HL-60/S4 treated with retinoic acid at 250 ng/mL for 4 days and 3 days (cell line): ENCODE results near the gene ECSCR.
"Not testable (repeated sequence)": the region's sequence is repeated elsewhere in the genome, so short reads cannot be mapped to it uniquely, and the experiment has no call there.

ENCODE experiments used
- in situ Hi-C: fragments of 300-500 bp; cut with MboI; formaldehyde crosslinking; loops from 2 replicates; pipeline ENCODE4 v1.7.0; 2022; ENCODE audit warnings: low sequenced_read_pairs

Gene ECSCR

DNA sequence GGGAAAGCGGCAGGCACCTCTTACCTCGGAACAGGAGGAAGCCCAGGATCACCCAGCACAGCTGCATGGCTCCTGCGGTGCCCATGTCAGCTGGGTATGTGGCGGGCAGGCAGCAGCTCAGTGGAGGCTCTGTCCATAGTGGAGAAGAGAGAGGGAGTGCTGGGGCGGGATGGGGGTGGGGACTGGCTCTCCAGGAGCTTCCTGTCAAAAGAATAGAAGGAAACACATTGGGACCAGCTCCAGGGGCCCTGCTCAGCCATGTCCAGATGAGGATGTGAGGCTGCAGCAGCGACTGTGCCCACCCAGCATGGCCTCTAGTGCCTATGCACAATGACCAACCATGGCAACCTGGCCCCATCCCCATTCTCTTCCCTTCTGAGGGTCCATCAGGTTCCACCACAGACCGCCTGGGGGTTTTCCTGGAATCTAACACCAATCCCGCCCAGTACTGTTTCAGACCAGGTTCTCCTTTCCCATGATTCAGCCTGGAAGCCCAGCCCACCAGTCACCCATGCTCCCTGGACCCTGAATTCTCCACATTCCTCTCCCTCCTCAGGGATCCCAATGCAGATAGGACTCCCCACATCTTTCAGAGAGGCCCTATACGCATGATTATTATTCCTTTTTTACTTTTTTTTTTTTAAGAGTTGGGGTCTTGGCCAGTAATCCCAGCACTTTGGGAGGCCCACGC, at the start of gene ECSCR:
TSS of gene ECSCR (minus strand) at position 158 of the 691 bp plus-strand sequence. CDS start at position 85, 73 bp downstream.
- in situ Hi-C loops: no loop called here

DNA sequence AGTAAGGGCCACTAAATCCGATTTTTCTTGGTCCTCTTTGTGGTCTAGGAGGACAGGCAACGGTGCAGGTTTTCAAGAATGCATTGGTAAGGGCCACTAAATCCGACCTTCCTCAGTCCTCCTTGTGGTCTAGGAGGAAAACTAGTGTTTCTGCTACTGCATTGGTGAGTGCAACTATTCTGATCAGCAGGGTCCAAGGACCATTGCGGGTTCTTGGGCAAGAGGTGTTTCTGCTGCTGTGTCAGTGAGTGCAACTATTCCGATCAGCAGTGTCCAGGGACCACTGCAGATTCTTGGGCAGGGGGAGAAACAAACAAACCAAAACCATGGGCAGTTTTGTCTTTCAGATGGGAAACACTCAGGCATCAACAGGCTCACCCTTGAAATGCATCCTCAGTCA, 42.2 kb upstream of the ECSCR start:
- in situ Hi-C loops: not testable (repeated sequence)

DNA sequence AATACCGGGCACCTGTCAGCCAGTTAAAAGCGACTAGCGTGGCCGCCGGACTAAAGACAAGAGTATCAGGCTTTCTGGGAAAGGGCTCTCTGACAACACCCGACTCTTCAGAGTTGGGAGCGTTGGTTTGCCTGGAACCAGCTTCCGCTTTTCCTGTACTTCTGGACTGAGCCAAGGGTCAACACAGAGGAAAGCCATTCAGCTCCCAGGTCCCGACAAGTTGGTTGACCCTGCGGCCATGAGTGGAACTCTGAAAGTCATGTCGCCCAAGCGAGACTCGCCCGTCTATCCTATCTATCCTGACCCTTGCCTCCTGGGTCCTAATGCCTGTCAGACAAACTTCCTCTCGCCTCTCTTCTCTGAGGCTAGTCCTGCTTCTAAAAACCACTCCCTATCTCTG, 41.3 kb upstream of the ECSCR start:
- in situ Hi-C loops: not testable (repeated sequence)

DNA sequence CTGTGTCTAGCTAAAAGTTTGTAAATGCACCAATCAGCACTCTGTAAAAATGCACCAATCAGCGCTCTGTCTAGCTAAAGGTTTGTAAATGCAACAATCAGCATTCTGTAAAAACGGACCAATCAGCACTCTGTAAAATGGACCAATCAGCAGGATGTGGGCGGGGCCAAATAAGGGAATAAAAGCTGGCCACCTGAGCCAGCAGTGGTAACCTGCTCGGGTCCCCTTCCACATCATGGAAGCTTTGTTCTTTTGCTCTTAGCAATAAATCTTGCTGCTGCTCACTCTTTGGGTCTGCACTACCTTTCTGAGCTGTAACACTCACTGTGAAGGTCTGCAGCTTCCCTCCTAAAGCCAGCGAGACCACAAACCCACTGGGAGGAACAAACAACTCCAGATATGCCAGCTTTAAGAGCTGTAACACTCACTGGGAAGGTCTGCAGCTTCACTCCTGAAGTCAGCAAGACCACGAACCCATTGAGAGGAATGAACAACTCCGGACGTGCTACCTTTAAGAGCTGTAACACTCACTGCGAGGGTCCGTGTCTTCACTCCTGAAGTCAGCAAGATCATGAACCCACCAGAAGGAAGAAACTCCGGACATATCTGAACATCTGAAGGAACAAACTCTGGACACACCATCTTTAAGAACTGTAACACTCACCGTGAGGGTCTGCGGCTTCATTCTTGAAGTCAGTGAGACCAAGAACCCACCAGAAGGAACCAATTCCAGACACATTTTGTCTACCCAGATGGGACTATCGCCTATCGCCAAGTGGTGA, 40.7 kb upstream of the ECSCR start:
- in situ Hi-C loops: not testable (repeated sequence)

DNA sequence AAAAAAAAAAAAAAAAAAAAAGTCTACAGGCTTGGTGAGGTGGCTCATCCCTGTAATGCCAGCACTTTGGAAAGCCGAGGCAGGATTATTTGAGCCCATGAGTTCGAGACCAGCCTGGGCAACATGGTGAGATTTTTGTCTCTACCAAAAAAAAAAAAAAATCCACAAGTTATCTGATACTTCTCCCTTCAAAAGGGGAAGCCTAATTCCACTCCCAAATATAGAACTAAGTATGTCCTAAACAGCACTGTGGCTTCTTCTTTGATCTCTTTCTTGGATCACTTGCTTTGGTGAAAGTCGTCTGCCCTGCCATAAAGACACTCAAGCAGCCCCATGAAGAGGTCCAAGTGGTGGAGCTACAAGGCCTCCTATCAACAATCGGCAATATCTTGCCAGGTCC, 38.8 kb upstream of the ECSCR start:
- in situ Hi-C loops: no loop called here

DNA sequence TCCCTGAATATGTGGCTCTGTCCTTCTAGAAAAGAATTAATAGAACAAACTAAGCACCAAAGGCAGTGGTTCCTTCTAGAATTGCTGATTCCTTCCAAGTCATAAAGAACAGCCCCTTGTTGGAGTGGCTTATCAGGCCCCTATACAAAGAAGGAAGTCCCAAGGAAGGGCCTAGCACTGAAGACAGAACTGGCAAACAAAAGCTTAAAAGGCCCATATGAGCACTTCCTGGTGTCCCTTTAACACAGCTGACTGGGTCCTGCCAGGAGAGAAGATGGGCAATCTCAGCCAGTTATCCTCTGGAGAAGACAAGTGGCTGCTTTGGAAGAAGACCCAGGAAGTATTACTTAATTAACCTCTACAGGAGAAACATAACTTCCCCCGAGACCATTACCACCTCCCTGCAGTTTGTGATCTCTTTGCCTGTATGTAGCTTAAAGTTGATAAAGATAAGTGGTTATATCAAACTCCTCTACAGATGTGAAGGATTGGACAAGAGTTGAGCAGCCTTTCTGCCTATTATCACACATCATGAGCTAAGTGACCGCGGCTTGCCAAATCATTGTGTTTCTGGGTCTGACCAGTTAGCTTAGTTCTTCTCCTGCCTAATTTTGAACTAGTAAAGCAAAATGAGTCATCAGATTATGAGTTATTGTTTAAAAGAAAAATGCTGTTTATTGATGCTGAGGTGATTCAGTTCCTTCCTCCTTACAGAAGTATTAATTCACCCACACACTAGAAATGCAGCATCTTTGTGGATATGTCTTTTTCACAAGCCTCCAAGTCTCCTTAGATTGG, 33.3 kb upstream of the ECSCR start:
- in situ Hi-C loops: no loop called here

GRCh38 chr5:139494832-139495231, 32.3 kb upstream of the ECSCR start:
- in situ Hi-C loops: no loop called here

- in situ Hi-C loops: no loop called here
These were observed 31.7 kb upstream of the ECSCR start for GRCh38 chr5:139494256-139494655.

- in situ Hi-C loops: no loop called here
These were observed 30.2 kb upstream of the ECSCR start for GRCh38 chr5:139492700-139493192.

- in situ Hi-C loops: no loop called here
These were observed 25.7 kb upstream of the ECSCR start for GRCh38 chr5:139488260-139488659.

DNA sequence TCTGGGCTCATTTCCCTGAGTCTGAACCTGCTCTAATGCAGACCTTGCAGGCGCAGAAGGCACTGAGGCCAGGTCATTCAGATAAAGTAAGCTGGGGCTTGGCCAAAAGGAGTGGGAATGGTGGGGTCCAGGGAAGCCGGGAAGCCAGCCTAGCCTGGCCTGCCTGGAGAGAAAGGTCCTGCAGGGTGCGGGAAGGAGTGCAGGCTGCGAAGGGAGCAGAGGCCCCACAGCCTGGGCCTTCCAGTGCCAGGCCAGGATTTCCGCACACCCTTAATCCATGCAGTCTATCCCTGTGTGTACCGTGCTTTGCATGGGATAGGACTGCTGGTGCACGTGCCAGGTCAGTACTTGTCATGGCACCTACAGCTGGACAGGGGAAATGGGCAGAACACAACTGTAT, 23.7 kb upstream of the ECSCR start:
- in situ Hi-C loops: no loop called here

DNA sequence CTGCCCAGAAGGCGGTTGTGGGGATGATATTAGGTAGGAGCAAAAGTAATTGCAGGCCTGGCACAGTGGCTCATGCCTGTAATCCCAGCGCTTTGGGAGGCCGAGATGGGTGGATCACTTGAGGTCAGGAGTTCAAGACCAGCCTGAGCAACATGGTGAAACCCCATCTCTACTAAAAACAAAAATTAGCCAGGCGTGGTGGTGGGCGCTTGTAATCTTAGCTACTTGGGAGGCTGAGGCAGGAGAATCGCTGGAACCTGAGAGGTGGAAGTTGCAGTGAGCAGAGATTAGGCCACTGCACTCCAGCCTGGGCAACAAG, 20.3 kb upstream of the ECSCR start:
- in situ Hi-C loops: not testable (repeated sequence)

DNA sequence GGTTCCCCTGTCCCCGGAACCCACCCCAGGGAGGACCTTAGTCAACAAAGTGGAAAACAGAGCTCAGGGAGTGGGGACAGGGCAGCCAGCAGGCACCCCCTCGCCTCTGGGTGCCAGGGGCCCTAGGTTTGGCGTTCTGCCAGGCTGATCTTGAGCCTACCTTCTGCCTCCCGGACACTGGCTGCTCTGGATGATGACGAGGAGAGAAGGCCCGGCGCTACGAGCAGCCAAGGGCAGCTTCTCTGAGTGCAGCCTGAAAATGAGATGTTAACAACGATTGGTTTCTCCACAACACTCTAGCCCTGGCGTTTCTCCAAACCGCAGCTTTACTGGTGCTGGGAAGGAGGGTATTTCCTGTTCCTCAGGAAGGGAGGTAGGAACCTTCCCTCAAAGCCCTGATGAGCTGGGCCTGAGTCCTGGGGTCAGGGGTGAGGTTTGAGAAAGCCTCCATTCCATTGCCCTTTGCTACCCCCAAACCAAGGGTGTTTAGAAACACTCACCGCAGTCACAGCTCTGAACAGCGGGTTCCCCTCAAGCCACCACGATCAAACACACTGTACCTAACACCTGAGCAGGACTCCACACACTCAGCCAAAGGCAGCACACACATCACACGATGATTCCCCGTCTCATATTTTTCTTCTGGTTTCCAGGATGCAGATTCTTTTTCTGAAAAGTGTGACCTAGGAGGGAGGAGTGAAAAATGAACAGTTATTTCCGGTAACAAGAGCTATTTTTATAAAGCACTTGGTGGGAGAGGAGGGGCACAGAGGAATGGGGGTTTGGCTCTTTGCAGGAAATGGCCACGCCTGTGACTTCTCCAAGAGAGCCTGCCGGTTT, 19.7 kb upstream of the ECSCR start, which contains the start of gene STING1:
TSS of gene STING1 (minus strand) at position 709 of the 840 bp plus-strand sequence. CDS start 1,054 bp downstream, outside the sequence.
- in situ Hi-C loops: no loop called here

GRCh38 chr5:139481580-139482049, 19.1 kb upstream of the ECSCR start:
- in situ Hi-C loops: no loop called here

DNA sequence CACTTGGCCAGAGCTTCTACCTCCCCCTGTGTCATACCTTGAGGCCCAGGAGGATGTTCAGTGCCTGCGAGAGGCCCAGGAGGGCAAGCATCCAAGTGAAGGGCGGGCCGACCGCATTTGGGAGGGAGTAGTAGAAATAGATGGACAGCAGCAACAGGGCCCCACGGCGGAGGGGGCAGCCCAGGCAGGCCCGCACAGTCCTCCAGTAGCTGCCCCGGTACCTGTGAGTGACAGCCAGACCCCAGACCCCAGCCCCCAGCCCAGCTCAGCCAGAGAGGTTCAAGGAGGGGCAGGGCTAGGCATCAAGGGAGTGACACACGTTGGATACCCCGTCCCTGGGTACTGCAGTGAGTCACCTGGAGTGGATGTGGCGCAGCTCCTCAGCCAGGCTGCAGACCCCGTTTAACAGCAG, 18.6 kb upstream of the ECSCR start:
- in situ Hi-C loops: no loop called here

- in situ Hi-C loops: not testable (repeated sequence)
These were observed 17.2 kb upstream of the ECSCR start for GRCh38 chr5:139479729-139480128.

GRCh38 chr5:139478657-139479423, 16.3 kb upstream of the ECSCR start:
- in situ Hi-C loops: not testable (repeated sequence)

DNA sequence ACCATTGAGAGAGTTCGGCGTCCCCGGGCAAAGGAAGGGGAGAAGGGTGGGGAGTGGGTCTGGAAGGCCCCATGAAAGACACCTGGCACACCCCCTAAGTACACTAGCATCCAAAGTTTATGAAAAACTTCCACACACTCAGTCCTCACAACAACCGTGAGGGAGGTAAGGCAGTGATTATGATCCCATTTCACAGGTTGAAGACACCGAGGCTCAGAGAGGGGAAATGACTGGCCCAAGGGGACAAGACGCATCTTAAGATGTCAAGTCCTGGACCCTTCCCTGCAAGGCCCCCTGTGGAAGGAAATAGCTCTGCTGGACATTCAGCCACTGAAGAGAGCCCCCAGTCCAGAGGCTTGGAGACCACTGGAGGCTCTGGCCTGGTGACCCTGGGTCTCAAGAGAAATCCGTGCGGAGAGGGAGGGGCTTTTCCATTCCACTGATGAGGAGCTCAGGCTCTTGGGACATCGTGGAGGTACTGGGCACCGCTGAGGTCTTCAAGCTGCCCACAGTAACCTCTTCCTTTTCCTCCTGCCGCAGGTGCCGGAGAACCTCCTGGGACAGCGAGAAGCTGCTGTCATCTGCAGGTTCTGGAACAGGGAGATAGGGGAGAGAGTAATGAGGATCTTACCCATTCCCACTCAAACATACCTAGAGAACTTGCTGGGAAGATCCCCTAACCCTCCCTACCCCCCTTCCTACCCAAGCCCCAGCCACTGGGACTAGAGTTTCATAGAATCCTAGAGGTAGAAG, 13.5 kb upstream of the ECSCR start:
- in situ Hi-C loops: no loop called here
